CD4-positive, alpha-beta T cell (primary cell): ENCODE data around the gene CRYAA. TPM values are rescaled to one million over a fixed set of nuclear protein-coding genes. Genes with fewer than 3 reads are reported as not detected.
"Not testable (repeated sequence)": the region's sequence is repeated elsewhere in the genome, so short reads cannot be mapped to it uniquely, and the experiment has no call there.

ENCODE experiments used
- ATAC-seq: fragments of 200-7000 bp; cut with Tn5 transposase; one replicate; pipeline ENCODE4 v1.10.0; 2022; ENCODE audit warnings: mild to moderate bottlenecking; ENCODE audit not compliant: poor library complexity
- CTCF ChIA-PET: fragments of 350-600 bp; sonication (Branson Sonifier 250); formaldehyde crosslinking; loops from one replicate; lab custom pipeline; 2021; ENCODE audit warnings: antibody characterized with exemption, inconsistent platforms; lab: Charles Lee
- POLR2A ChIA-PET: fragments of 350-600 bp; sonication (Branson Sonifier 250); formaldehyde crosslinking; loops from one replicate; lab custom pipeline; 2021; ENCODE audit warnings: antibody characterized with exemption, inconsistent platforms; lab: Charles Lee
- DNase-seq, 14 experiments: peaks; one replicate each; pipeline ENCODE4 v3.0.0-alpha.2; 2013 to 2020; ENCODE audit warnings: mixed read lengths in 2 of 14
- H3K27ac ChIP-seq, 2 donors: one replicate each; pipeline versions ENCODE4 v1.5.1 to v1.7.0; 2013; ENCODE audit warnings: low read length in 2 of 2, low read depth in 1 of 2, mild to moderate bottlenecking in 1 of 2
- H3K27me3 ChIP-seq, 2 experiments: 1 replicate in 1 of 2; 2 replicates in 1 of 2; pipeline versions ENCODE4 v1.6.1 to v1.7.0; 2013; ENCODE audit warnings: low read length in 2 of 2, control low read depth in 1 of 2, mild to moderate bottlenecking in 1 of 2, moderate library complexity in 1 of 2; ENCODE audit not compliant: insufficient read depth in 2 of 2, control insufficient read depth in 1 of 2
- H3K36me3 ChIP-seq: one replicate; pipeline ENCODE4 v1.6.1; 2013; ENCODE audit warnings: low read length, control low read depth; ENCODE audit not compliant: insufficient read depth
- H3K4me1 ChIP-seq: one replicate; pipeline ENCODE4 v1.6.1; 2013; ENCODE audit warnings: low read length, control low read depth; ENCODE audit not compliant: insufficient read depth
- H3K4me3 ChIP-seq: one replicate; pipeline ENCODE4 v1.5.1; 2013; ENCODE audit warnings: mild to moderate bottlenecking, low read length, moderate library complexity
- H3K9me3 ChIP-seq, 2 experiments: 1 replicate in 1 of 2; 2 replicates in 1 of 2; pipeline versions ENCODE4 v1.6.1 to v1.7.0; 2013; ENCODE audit warnings: low read length in 2 of 2, mild to moderate bottlenecking in 2 of 2, control low read depth in 1 of 2, moderate library complexity in 1 of 2; ENCODE audit not compliant: control insufficient read depth in 1 of 2, insufficient read depth in 1 of 2
- H3K27ac Mint-ChIP-seq: one replicate; pipeline ENCODE4 v1.8.0; 2020; ENCODE audit warnings: mixed read lengths
- H3K27me3 Mint-ChIP-seq: one replicate; pipeline ENCODE4 v1.8.0; 2021; ENCODE audit warnings: mixed read lengths
- H3K36me3 Mint-ChIP-seq: one replicate; pipeline ENCODE4 v1.8.0; 2021; ENCODE audit warnings: low read depth, mixed read lengths
- H3K4me1 Mint-ChIP-seq: one replicate; pipeline ENCODE4 v1.8.0; 2021; ENCODE audit warnings: low read depth, mixed read lengths
- H3K4me3 Mint-ChIP-seq: one replicate; pipeline ENCODE4 v1.8.0; 2020; ENCODE audit warnings: mild to moderate bottlenecking, mixed read lengths
- H3K9me3 Mint-ChIP-seq: one replicate; pipeline ENCODE4 v1.8.0; 2020; ENCODE audit warnings: mixed read lengths
- intact Hi-C, 2 experiments: fragments of 100-400 bp; cut with DNase I in 1 of 2; cut with micrococcal nuclease in 1 of 2; formaldehyde crosslinking; loops; one replicate each; pipeline versions ENCODE4 v1.15.1 to v1.9.0; 2023 to 2025; cut with DNase I, micrococcal nuclease
- polyA plus RNA-seq, 2 donors: library from polyadenylated mRNA; unstranded; fragments of 120-200 nt; gene quantifications; one replicate each; pipeline ENCODE4 v1.2.1, GENCODE V29; 2013
- total RNA-seq, 174 experiments: library from RNA in 2 of 174; stranded (reverse) in 2 of 174; gene quantifications; one replicate each; pipeline ENCODE4 v1.2.3 and lab custom pipeline; 2021 to 2026

CRYAA gene, protein sequence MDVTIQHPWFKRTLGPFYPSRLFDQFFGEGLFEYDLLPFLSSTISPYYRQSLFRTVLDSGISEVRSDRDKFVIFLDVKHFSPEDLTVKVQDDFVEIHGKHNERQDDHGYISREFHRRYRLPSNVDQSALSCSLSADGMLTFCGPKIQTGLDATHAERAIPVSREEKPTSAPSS
- total RNA-seq (not detected), total RNA-seq (lab: John Stamatoyannopoulos, UW) (0 to 0.05 (median 0) reads per million in 172 experiments)
- not detected for polyA plus RNA-seq (2013, experiment 1 of 2)
- not detected for polyA plus RNA-seq (2013, experiment 2 of 2)

DNA sequence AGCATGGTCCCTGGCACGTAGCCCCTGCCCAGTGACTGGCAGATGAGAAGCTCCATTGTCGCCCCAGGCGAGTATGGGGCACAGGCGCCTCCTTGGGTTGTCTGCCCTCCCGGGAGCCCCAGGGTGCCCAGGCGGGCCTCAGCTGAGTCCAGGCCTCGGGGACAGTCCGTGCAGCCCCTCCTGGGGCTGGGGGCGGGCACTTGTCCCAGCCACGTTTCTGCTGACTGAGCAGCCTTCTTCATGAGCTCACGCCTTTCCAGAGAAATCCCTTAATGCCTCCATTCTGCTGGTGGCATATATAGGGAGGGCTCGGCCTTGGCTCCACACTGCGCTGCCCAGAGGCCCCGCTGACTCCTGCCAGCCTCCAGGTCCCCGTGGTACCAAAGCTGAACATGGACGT is at the start of gene CRYAA:
CRYAA (plus strand) TSS at position 301 of the 400 bp plus-strand sequence; CDS start at position 393, 92 bp downstream.
- ATAC-seq, H3K9me3 ChIP-seq, POLR2A ChIA-PET, H3K4me1 ChIP-seq, H3K27ac Mint-ChIP-seq, intact Hi-C loops, H3K36me3 ChIP-seq, H3K4me3 Mint-ChIP-seq, H3K36me3 Mint-ChIP-seq, H3K27me3 Mint-ChIP-seq, H3K9me3 Mint-ChIP-seq, DNase-seq, H3K4me3 ChIP-seq, H3K27me3 ChIP-seq, H3K4me1 Mint-ChIP-seq, CTCF ChIA-PET, H3K27ac ChIP-seq: not testable (repeated sequence)

DNA sequence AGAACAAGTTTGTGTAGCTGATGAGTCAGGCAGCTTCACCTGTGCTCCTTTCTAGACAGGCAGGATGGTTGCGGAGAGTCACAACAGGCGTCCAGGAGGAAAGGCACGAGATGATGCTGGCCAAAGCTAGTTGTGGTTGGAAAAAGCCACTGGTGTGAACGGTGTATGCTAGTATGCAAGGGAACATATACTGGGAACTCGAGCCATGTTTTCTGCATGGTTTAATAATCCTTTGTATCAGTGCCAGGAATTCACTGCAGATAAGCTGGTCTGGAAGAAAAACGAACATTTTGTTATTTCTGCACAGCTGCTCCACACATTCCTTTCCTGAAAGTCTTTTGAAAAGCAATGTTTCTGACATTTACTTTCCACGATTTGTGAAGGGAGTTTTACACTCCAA is 38.7 kb upstream of the CRYAA start:
- H3K4me3 Mint-ChIP-seq, intact Hi-C loops: not testable (repeated sequence)

DNA sequence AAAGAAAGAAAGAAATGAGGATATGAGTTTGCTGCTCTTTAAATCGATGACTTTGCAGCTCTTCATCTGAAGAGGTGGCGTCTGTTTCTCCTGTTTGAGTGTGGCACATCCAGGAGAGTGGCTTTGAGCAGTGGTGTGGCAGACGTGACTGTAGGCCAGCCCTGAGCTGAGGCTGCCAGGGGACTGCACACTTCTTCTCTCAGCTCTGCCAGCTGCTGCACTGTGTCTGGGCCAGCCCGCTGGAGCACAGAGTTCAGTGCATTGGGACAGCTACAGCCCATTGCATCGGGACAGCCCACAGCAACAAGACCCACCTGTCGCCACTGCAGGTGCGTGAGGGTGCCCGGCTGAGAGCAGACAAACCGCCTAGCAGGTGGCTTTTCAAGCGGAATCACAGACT is 34.3 kb upstream of the CRYAA start:
- CTCF ChIA-PET, result not testable (repeated sequence)

More for the DNA sequence above, 38.7 kb upstream of the CRYAA start:
- H3K27me3 Mint-ChIP-seq, H3K4me1 ChIP-seq, H3K36me3 ChIP-seq, H3K4me1 Mint-ChIP-seq, H3K27me3 ChIP-seq, H3K9me3 ChIP-seq, H3K4me3 ChIP-seq, POLR2A ChIA-PET, H3K36me3 Mint-ChIP-seq, DNase-seq, ATAC-seq, H3K27ac Mint-ChIP-seq, H3K9me3 Mint-ChIP-seq, H3K27ac ChIP-seq, CTCF ChIA-PET: not testable (repeated sequence)

DNA sequence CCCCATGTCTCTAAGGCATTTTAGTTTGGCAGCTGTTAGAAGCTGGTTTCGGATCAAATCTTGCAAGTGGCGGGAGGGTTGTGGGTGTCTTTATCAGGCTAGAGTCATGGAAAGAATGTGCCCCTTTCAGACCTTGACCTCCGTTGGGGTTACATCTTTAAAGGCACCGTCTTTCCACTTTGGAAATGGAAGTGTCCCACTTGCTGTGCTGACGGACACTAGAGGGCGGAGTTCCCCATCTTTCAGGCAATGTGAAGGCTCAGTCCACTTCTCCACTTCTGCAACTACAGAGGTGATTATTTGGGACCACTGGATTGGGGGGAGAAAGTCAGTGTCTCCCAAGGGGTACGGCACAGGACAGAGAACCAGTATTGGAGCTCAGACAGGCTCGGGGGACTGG is 29.9 kb upstream of the CRYAA start:
- H3K4me1 Mint-ChIP-seq, POLR2A ChIA-PET, H3K9me3 Mint-ChIP-seq, H3K27me3 Mint-ChIP-seq, H3K4me1 ChIP-seq, ATAC-seq, H3K27me3 ChIP-seq, intact Hi-C loops, H3K27ac Mint-ChIP-seq, H3K4me3 Mint-ChIP-seq, H3K9me3 ChIP-seq, H3K4me3 ChIP-seq, H3K36me3 Mint-ChIP-seq, CTCF ChIA-PET, H3K36me3 ChIP-seq, DNase-seq, H3K27ac ChIP-seq: not testable (repeated sequence)

More for the DNA sequence above, 34.3 kb upstream of the CRYAA start:
- H3K4me1 ChIP-seq, H3K36me3 Mint-ChIP-seq, H3K4me3 Mint-ChIP-seq, H3K9me3 Mint-ChIP-seq, intact Hi-C loops, DNase-seq, H3K36me3 ChIP-seq, H3K27me3 ChIP-seq, H3K27ac ChIP-seq, H3K27ac Mint-ChIP-seq, H3K9me3 ChIP-seq, H3K4me1 Mint-ChIP-seq, H3K4me3 ChIP-seq, ATAC-seq, POLR2A ChIA-PET, H3K27me3 Mint-ChIP-seq: not testable (repeated sequence)

DNA sequence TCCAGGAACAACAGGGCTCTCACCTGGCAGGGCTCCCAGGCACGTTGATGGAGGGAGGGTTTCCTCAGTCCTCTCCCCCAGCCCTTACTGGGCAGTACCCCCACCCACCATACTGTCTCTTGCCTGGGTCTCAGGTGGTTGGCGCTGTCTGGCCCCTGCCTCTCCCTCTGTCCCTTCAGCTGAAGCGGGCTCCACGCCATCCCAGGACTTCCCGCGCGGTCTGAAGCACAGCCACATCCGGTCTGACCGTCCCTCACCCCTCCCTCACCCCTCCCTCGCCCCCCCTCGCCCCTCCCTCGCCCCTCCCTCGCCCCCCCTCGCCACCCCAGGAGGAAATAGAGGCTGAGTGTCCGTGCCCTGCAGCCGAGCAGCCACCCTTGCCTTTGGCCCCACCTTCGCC is 27.4 kb upstream of the CRYAA start:
- H3K36me3 ChIP-seq, H3K9me3 ChIP-seq, POLR2A ChIA-PET, H3K27me3 ChIP-seq, intact Hi-C loops, H3K4me3 ChIP-seq, H3K27me3 Mint-ChIP-seq, H3K27ac ChIP-seq, ATAC-seq, H3K4me3 Mint-ChIP-seq, H3K36me3 Mint-ChIP-seq, DNase-seq, H3K9me3 Mint-ChIP-seq, H3K4me1 ChIP-seq, H3K27ac Mint-ChIP-seq, H3K4me1 Mint-ChIP-seq, CTCF ChIA-PET: not testable (repeated sequence)

DNA sequence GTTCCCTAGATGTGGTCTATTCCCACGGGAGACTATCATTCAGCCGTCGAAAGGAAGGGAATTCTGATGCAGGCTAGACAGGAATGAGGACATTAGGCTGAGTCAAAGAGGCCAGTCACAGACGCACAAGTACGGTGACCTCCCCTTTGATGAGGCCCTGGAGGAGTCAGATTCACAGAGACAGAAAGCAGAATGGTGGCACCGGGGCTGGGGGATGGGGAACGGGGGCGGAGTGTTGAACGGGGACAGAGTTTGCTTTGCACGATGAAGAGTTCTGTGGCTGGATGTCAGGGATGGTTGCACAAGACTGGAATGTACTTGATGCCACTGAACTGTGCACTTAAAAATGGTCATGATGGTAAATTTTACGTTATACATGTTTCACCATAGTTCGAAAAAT is 22.2 kb upstream of the CRYAA start:
- DNase-seq, H3K36me3 Mint-ChIP-seq, POLR2A ChIA-PET: not testable (repeated sequence)

DNA sequence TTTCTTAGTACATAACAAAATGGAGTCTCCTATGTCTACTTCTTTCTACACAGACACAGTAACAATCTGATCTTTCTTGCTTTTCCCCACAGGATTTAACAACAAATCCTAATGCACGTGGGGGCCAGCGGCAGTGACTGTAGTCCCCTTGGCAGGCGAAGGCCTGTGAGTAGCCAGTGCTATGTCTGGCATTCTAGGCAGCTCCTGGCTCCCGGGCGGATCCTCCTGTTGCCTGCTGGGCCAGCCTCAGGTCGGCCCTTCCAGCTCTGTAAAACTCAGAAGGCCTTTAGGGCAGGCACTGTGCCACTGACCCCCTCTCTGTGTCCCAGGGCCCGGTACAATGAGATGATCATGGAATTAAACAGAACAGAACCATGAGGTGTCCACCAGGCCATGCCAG is 20.8 kb upstream of the CRYAA start:
- intact Hi-C loops, H3K4me1 ChIP-seq, H3K27ac Mint-ChIP-seq, H3K27ac ChIP-seq, H3K27me3 ChIP-seq, H3K4me3 Mint-ChIP-seq, H3K4me3 ChIP-seq, CTCF ChIA-PET, POLR2A ChIA-PET, H3K9me3 ChIP-seq, H3K4me1 Mint-ChIP-seq, H3K36me3 ChIP-seq, DNase-seq, H3K36me3 Mint-ChIP-seq, H3K9me3 Mint-ChIP-seq, H3K27me3 Mint-ChIP-seq, ATAC-seq: not testable (repeated sequence)

More for the DNA sequence above, 22.2 kb upstream of the CRYAA start:
- H3K27me3 ChIP-seq, H3K36me3 ChIP-seq, H3K9me3 Mint-ChIP-seq, H3K4me1 Mint-ChIP-seq, H3K9me3 ChIP-seq, H3K27ac Mint-ChIP-seq, H3K4me3 ChIP-seq, H3K27me3 Mint-ChIP-seq, H3K27ac ChIP-seq, H3K4me1 ChIP-seq, ATAC-seq, intact Hi-C loops, H3K4me3 Mint-ChIP-seq, CTCF ChIA-PET: not testable (repeated sequence)
